CD4-positive, alpha-beta T cell treated with Interferon alpha-2 for 1 hour (primary cell): Measurements from ENCODE around the gene EXOC2.
A peak's percentile ranks its signal among the peaks of the same experiment; 100 is the strongest.

ENCODE experiments used
- DNase-seq, 2 donors: peaks; one replicate each; pipeline ENCODE4 v3.0.0-alpha.2; 2020 to 2022

Gene EXOC2, protein sequence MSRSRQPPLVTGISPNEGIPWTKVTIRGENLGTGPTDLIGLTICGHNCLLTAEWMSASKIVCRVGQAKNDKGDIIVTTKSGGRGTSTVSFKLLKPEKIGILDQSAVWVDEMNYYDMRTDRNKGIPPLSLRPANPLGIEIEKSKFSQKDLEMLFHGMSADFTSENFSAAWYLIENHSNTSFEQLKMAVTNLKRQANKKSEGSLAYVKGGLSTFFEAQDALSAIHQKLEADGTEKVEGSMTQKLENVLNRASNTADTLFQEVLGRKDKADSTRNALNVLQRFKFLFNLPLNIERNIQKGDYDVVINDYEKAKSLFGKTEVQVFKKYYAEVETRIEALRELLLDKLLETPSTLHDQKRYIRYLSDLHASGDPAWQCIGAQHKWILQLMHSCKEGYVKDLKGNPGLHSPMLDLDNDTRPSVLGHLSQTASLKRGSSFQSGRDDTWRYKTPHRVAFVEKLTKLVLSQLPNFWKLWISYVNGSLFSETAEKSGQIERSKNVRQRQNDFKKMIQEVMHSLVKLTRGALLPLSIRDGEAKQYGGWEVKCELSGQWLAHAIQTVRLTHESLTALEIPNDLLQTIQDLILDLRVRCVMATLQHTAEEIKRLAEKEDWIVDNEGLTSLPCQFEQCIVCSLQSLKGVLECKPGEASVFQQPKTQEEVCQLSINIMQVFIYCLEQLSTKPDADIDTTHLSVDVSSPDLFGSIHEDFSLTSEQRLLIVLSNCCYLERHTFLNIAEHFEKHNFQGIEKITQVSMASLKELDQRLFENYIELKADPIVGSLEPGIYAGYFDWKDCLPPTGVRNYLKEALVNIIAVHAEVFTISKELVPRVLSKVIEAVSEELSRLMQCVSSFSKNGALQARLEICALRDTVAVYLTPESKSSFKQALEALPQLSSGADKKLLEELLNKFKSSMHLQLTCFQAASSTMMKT

DNA sequence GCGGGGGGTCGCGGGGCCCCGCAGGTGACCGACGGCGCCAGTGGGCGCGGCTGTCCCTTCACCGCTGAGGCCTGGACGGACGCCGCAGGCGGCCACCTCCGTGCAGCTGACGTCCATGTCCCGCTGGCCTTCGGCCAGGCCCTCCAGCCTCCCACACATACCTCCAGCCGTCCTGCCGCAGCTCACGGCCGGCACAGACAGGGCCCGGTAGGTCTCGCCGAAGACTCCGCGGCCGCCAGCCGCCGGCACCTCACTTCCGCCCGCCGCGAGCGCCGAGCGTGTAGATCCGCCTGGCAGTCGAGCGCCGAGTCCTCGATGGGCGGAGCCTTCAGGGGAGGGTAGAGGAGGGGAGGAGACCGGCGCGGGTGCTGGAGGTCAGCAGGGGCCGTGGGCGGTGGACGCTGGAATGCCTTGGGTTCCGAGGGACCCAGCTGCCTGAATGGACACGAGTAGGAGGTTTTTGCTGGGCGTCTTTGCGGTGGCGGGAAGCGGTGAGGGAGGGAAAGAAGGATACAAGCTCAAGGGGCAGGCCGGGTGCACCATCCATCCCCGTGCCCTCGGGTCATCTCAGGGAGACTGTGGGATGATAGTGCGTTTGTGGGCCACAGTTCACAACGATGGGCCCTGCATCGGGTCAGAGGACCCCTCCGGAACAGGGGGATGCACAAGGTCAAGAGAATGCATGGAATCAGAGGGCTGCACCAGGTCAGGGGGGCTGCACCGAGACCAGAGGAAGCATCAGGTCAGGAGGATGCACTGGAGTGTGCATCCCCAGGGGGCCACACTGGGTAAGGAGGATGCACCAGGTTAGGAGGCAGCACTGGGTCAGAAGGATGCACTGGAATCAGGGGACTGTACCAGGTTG is at the start of gene EXOC2:
TSS of gene EXOC2 (minus strand) at position 282 of the 865 bp plus-strand sequence. CDS start 55,321 bp downstream, outside the sequence.
- DNase-seq, result peak; percentile 76 to 88

DNA sequence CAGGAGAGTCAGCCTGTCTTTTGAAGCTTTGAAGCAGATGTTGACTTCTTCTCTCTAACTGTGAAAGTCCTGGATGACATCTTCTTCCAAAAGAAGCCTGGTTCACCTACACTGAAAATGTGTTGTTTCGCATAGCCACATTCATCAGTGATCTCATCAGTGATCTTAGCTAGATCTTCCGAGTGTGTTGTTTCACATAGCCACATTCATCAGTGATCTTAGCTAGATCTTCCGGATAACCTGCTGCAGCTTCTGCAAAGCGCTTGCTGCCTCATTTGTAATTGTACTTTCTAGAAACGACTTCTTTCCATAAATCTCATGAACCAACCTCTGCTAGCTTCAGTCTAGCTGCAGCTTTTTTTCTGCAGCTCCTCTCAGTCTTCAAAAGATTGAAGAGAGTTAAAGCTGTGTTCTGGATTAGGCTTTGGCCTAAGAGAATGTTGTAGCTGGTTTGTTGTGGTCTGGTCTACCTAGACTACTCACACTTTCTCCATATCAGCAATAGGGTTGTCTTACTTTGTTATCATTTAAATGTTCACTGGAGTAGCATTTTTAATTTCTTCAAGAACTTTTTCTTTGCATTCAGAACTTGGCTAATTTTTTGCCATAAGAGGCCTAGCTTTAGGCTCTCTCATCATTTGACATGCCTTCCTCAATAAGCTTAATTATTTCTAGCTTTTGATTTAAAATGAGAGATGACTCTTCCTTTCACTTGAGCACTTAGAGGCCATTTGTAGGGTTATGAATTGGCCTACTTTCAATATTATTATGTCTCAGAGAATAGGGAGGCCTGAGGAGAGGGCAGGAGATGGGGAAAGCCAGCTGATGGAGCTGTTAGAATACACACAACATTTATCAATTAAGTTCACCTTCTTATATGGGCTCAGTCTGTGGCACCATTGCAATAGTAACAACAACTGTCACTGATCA is 48.7 kb upstream of the EXOC2 start:
- DNase-seq, result no peak

DNA sequence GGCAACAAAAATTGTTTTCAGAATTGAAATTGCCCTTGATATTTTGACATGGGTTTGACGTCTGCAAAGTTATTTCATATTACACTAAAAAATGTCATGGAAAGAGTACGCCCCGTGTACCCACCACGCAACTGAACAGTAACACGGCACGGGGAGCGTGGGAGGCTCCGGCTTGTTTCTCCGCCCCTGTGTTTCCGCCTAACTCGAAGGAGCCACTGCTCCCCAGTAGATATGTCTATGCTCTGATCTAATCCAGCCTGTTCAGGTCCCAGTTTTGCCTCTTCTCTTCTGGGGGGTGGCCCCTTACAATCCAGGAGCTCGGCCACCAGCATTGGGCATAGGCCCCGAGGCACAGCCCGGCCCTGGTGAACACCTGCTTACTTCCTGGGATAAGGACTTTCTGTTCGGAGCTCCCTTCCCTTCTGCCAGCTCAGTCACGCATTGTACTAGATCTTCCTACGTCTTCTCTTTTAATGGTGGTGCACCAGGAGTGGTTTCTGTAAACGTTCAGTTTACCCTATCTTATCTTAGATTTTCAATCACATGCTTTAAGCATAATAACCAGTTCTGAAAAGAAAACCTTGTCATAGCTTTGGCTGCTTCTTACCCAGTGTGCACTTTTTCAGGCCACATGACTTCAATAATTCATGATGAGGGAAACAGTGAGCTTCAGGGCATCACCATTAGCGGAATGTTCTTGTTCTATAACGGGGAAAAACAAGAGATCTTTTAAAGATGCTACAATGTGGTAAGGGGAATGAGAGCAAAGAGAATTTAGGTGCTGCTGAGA is 43.9 kb upstream of the EXOC2 start:
- DNase-seq, result no peak

DNA sequence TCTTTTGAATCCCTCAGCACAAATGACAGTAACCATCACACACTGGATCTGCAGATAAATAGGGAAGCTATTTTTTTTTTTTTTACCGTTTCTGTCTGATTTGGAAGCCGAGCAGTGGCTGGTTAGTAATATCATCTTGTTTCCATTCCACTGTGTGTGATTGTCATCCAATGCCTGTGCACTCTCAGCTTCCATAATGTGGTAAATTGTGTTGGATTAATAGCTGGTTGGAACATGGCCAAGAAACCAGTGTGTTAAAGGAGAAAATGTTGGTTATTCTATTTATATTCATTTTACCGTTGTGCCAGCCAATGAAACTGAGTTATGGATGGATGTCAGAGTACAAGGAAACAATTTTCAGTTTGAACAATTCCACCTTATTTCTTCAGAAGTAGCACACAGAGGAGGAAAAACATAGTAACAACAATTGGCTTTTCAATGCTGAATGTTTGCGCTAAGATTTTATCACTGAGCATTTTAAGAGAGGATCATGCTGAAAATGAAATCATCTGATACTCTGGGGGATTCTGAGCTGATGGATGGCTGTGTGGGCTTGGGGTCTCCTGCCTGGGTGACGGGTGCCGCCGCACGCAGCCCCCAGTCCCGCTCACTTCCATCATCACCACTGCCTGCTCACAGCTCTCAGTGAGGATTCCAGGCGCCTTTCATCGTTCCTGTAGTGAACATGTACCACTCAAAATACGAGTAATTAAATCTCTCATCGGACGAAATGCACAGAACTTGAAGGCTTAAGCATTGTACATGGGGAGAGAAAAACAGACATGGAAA is 40.7 kb upstream of the EXOC2 start:
- no peak for DNase-seq

DNA sequence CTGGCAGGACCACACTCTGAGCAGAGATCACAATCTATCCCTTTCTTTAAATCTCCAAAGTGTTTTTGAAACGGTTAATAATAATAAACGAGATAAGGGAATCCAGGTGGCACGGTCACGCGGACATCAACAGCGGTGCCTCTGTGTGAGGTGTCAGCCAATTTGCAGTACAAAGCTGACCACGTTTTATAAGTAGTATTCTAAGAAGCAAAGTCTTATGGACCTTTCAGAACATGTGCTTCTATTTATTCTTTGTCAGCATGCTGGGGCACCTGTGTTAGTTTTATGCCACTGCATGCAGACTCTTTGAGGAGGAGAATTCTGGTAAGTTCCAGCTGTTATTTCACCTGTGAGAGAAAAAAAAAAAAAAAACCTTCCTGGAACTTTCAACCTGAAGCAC is 39.0 kb upstream of the EXOC2 start:
- no peak for DNase-seq

DNA sequence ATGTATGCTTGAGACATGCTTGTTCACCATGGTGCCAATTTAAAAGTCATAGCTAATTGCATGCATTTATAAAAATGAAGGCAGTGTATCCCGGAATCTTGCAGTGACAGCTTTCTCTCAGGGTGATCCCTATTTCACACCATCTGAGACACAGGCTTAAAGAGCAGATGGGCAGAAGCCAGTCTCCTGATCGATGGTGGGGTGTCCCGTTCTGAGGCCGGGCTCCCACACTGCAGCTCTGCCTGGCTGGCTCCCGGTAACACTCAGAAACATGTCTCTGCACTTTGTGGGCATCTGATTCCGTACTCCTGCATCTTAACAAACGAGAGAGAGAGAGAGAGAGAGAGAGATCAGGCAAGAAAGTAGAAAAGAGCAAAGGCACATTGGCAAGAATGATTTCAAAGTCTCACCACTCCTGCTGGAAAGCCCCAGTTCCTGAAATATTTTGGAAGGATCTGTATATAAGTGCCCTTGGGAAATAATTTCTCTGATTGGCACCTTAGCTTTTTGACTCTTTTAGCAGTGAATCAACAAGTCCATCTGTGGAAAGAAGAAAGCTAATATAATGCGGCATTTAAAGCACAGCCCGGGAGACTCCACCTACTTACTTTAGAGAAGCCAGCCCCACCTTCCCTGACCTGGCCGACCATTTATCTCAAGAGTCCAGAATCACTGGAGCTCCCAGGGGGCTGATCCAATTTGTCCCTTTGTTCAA is 36.8 kb upstream of the EXOC2 start:
- no peak for DNase-seq

DNA sequence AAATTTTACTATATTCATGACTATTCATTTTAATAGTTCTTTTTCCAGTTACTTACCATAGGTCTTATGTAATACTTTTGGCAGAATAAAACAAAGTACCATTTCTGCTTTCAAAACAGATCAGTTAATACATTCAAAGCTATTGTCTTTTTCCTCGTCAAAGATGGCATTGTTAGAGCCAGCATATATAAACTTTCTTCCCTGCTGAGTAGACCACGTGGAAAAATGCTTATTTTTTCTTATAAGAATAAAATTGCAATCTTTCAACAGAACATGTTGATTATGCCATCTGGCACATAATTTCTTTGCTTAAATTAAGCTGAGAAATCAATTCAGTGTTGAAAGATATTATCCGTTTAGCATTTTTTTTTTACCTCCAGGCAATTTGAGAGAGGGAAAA is 34.9 kb upstream of the EXOC2 start:
- DNase-seq, result no peak

DNA sequence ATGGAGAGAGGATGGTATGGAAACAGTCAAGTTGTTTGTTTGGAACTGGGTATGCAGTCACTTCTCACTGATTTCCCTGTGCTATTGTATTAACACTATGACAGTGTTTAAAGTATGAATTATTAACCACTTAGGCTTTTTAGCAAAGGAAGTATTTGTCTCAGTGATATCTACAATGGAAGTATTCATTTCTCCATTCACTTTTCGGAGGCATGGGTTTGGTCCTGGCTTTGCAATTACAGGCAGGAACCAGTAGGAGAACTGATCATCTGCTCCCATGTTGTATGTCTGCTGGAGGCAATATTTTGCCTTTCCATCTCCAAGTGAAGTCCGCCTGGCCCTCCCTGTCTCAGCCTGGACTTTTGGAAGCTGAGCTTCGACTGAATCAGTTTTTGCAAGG is 30.6 kb upstream of the EXOC2 start:
- DNase-seq, result no peak

DNA sequence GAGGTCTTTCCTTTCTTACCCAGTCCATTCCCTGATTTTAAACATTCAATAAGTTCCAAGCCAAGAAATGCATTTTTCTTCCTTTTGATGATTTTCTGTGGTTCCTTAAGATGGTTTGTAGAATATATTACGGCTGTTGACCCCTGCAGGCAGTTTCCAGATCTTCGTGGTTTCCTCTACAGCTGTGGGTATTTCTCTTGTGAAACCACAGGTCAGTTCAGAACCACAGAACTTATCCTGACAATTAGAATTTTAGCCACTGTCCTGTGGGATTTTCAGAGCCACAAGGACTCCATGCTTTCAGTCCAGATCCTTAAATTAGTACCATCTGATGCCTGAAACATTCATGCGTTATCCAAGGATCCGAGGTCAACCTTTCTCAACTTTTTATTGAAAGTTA is 29.7 kb upstream of the EXOC2 start:
- no peak for DNase-seq

DNA sequence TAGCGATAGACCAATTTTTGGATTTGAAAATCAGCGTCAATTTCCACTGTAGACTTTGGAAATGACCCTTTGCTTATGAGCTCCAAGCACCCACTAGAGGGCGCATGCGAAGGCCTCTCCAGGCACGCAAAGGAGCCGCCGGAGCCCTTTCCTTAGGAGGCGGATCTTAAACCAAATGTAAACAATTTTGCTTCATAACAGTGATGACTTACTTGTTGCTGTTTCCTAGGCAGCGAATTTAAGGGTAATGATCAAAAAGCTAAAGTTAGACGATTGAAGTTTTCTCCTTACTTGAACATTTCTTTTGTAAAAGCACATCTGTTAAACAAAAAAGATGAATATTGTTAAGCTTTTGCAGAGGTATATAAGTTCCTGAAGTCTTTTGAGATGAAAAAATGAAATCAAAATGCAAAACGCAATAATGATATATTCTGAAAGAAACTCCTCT is 29.2 kb upstream of the EXOC2 start:
- peak; percentile 60 to 74 for DNase-seq

DNA sequence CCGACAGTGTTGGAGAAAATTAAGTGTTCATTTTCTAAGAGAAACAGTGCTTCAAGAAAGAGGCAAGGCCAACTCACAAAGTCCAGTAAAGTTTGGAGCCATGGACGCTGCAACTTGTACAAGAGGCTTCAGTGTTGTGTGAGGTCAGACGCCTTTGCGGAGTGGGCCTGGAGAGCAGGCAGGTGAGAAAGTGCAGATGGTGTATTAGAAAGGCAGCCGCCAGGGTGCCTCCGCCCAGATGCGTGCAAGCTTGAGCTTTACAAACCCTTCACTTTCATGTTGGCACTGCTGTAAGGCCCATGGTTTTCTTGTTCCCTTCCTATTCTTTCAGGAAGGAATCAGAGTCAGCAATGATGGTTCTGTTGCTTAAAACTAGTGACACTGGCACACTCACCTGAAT is 25.4 kb upstream of the EXOC2 start:
- DNase-seq, result no peak

DNA sequence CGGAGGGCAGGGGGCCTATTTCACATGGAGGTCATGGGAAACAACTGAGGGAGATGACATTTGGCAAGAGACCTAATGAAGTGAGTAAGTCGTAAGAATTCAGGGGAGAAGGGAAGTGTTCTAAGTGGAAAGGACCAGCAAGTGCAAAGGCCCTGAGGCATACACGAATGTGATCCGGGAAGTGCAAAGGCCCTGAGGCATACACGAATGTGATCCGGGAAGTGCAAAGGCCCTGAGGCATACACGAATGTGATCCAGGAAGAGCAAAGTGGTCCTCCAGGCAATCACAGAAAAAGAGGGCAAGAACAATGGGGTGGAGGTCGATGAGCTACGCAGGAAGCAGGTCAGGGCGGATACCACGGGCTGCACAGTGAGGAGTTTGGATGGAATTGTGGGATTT is 24.2 kb upstream of the EXOC2 start:
- no peak for DNase-seq

DNA sequence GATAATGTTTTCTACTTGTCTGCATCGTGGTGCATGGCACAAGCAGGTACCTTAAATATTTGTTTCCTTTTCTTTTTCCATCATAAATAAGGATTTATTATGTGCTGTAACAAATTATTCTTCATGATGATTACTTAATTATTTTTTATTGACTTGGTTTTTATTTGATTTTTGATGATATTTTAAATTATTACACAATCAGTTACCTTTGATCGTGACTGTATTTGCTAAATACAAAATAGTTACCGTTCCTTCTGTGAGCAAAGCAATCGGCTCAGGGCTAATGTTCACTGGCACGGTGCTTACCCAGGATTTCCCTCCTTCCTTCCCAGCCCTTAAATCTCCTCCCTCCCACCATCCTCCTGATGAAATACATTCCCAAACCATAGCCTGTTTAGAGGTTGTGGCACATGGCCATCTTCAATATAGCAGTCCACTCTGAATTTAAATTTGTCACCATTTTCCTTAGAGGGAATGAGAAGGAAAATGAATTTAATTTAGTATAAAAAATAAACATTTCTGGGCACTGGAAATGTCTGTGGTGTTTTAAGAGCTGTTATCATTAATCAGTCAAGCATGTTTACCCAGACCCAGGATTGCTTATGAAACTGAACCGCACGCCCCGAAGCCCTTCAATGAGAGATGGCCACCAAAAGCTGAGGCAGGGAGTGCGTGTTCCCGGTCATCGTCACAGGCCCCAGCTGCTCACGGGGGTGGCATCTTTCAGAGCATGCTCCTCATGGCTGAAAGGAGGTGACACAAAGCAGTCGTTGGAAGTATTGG is 23.0 kb upstream of the EXOC2 start:
- no peak for DNase-seq

DNA sequence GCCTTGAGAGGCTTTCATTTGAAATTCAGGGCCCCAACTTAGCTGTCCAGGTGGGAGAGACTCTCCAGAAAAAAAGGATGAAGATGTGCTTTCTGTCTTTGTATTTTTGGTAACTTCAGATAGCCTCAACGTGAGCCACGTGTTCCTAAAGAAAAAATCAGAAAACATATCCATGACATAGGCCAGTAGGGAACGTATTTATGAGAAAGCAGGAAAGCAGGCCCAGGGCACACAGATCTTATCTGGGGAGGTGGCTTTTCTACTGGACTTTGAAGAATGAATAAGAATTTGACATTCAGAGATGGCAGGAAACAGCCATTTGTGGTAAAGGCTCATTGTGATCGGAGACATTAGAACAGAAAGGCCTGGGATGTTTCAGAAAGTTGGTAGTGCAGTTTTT is 21.2 kb upstream of the EXOC2 start:
- DNase-seq, result no peak

DNA sequence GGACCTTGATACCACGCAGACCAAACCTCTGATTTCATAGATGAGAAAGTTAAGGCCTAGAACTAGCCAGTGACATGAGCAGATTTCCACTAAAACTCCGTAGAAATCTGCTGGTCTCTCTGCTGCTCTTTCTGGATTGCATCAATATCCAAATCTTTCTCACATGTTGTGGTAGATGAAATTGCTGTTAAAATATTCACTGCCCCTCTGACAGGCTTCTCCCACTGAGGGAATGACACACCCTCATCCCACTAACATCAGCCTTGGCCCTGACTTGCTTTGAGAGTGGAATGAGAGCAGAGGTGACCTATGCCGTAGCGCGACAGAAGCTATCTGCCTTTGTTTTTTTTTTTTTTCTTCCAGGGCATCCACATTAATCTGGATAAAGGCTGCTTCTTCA is 20.4 kb upstream of the EXOC2 start:
- no peak for DNase-seq

DNA sequence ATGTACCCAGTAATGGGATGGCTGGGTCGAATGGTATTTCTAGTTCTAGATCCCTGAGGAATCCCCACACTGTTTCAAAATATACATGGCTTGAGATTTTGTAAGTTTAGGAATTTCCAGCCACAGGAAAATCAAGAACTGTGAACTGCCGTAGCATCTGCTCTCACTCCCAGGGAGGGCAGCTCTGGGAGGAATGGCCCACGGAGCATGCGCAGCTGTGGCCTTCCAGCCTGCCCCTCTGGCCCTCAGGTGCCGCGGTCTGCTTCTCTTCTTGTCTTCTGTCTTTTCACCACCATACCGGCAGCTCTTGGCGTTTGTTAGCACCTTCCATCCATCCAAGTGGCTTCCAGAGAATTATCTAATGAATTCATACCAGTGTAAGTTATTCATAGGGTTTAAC is 19.9 kb upstream of the EXOC2 start:
- DNase-seq, result no peak

DNA sequence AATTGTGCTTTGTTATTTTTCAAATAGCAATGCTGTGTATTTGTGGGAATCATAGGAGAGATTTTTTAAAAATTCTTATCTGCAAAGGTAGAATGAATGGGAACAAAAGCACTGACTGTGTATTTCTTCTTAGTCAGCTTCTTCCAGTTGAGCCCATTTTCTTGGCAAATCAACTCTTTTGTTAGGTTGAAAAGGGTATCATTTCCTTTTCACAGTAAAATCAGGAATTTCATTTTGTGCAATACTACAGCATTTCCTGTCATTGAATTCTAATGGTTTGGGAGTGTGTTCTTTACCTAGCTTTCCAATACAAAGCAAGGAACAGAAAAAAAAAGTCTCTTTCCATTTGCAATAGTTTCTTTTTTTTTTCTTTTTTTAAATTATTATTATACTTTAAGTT is 19.0 kb upstream of the EXOC2 start:
- DNase-seq, result no peak
